Endothelial cell of umbilical vein (primary cell): ENCODE data around the gene MMP23B. TPM values are rescaled to one million over a fixed set of nuclear protein-coding genes. Genes with fewer than 3 reads are reported as not detected.

Experiments
- BruUV-seq: library from RNA; stranded (reverse); fragments of 400-500 nt; replicated peaks from 2 replicates; lab custom pipeline; 2021; lab: Mats Ljungman, UMichigan
- CTCF ChIA-PET: fragments of 300-600, 350-600 bp; sonication (Branson Sonifier 250); formaldehyde crosslinking; loops from one replicate; lab custom pipeline; 2021; ENCODE audit warnings: antibody characterized with exemption, inconsistent platforms; lab: Charles Lee
- POLR2A ChIA-PET: fragments of 300-600, 350-600 bp; sonication (Branson Sonifier 250); formaldehyde crosslinking; loops from one replicate; lab custom pipeline; 2021; ENCODE audit warnings: antibody characterized with exemption, inconsistent platforms; lab: Charles Lee
- DNase-seq: peaks from one replicate; pipeline ENCODE4 v3.0.0-alpha.2; 2011; ENCODE audit warnings: low read depth, low spot score
- FAIRE-seq: peaks from 2 replicates; lab custom pipeline; 2011; peaks lifted over from hg19 to GRCh38; lab: Jason Lieb, UNC
- H2AFZ ChIP-seq: 2 replicates; pipeline ENCODE4 v1.6.0; 2012; ENCODE audit warnings: low read depth, low read length, control low read depth, inconsistent platforms
- H3K27ac ChIP-seq: 2 replicates; pipeline ENCODE4 v1.5.1; 2011; ENCODE audit warnings: low read depth, mild to moderate bottlenecking, control low read depth, low read length, moderate library complexity; ENCODE audit not compliant: insufficient read depth
- H3K27me3 ChIP-seq, 2 experiments: 2 replicates each; pipeline versions ENCODE4 v1.6.0 to v1.6.1; 2011; ENCODE audit warnings: low read length in 2 of 2, mixed read lengths in 1 of 2; ENCODE audit not compliant: control insufficient read depth in 2 of 2, insufficient read depth in 2 of 2
- H3K36me3 ChIP-seq, 2 experiments: 2 replicates in 1 of 2; 3 replicates in 1 of 2; pipeline ENCODE4 v1.5.1; 2011; ENCODE audit warnings: low read length in 2 of 2, mild to moderate bottlenecking in 1 of 2, moderate library complexity in 1 of 2; ENCODE audit not compliant: control insufficient read depth in 2 of 2, insufficient read depth in 2 of 2; ENCODE audit errors: extremely low read depth in 1 of 2
- H3K4me1 ChIP-seq: 3 replicates; pipeline ENCODE4 v1.5.1; 2011; ENCODE audit warnings: mild to moderate bottlenecking, low read length; ENCODE audit not compliant: control insufficient read depth, insufficient read depth; ENCODE audit errors: extremely low read depth
- H3K4me2 ChIP-seq: 2 replicates; pipeline ENCODE4 v1.6.1; 2011; ENCODE audit warnings: low read length, control low read depth, mixed read lengths; ENCODE audit not compliant: insufficient read depth
- H3K4me3 ChIP-seq, 3 experiments: fragments of 200-600 bp in 1 of 3; sonication (generic), shearing (Covaris generic) in 1 of 3; replicated peaks in 1 of 3; 2 replicates each; pipeline ENCODE4 v1.5.1; 2011 to 2016; ENCODE audit warnings: control low read depth in 3 of 3, low read length in 3 of 3, mild to moderate bottlenecking in 2 of 3, inconsistent platforms in 1 of 3, low read depth in 1 of 3, moderate library complexity in 1 of 3; ENCODE audit not compliant: insufficient read depth in 1 of 3
- H3K79me2 ChIP-seq: 2 replicates; pipeline ENCODE4 v1.6.0; 2012; ENCODE audit warnings: low read length, inconsistent platforms; ENCODE audit not compliant: control insufficient read depth, insufficient read depth
- H3K9ac ChIP-seq: replicated peaks from 2 replicates; pipeline ENCODE3; 2011; ENCODE audit warnings: low read length, control low read depth; ENCODE audit not compliant: insufficient read depth; ENCODE audit errors: extremely low read depth
- H3K9me1 ChIP-seq: replicated peaks from 3 replicates; pipeline ENCODE4 v1.6.0; 2011; ENCODE audit warnings: mild to moderate bottlenecking, low read length; ENCODE audit not compliant: control insufficient read depth, insufficient read depth; ENCODE audit errors: extremely low read depth
- H3K9me3 ChIP-seq: replicated peaks from 2 replicates; pipeline ENCODE4 v1.5.1; 2012; ENCODE audit warnings: low read length, inconsistent platforms; ENCODE audit not compliant: control insufficient read depth, insufficient read depth
- H4K20me1 ChIP-seq: replicated peaks from 2 replicates; pipeline ENCODE3; 2011; ENCODE audit warnings: mild to moderate bottlenecking, low read length; ENCODE audit not compliant: control insufficient read depth, insufficient read depth; ENCODE audit errors: extremely low read depth
- EZH2 ChIP-seq: IDR thresholded peaks from 2 replicates; pipeline ENCODE4 v1.6.1; 2012; ENCODE audit warnings: borderline replicate concordance, low read depth, mild to moderate bottlenecking, moderate library complexity, low read length, inconsistent platforms; ENCODE audit not compliant: severe bottlenecking
- FOS ChIP-seq: IDR thresholded peaks from 2 replicates; pipeline ENCODE4 v1.6.1; 2011; ENCODE audit warnings: mild to moderate bottlenecking, low read length, moderate library complexity, borderline replicate concordance; ENCODE audit not compliant: insufficient read depth
- GATA2 ChIP-seq: IDR thresholded peaks from 2 replicates; pipeline ENCODE4 v1.7.0; 2011; ENCODE audit warnings: low read depth, mild to moderate bottlenecking, moderate library complexity, mixed read lengths, low read length; ENCODE audit not compliant: insufficient read length, insufficient read depth
- JUN ChIP-seq: IDR thresholded peaks from 2 replicates; pipeline ENCODE4 v1.6.1; 2011; ENCODE audit warnings: borderline replicate concordance, low read depth; ENCODE audit not compliant: insufficient read length, insufficient read depth
- MYC ChIP-seq: IDR thresholded peaks from one replicate; pipeline ENCODE4 v1.6.1; 2011; ENCODE audit warnings: mild to moderate bottlenecking, low read depth, low read length
- POLR2A ChIP-seq: IDR thresholded peaks from 2 replicates; pipeline ENCODE4 v1.6.1; 2012; ENCODE audit warnings: low read depth, mild to moderate bottlenecking, control low read depth, low read length
- POLR2AphosphoS5 ChIP-seq: IDR thresholded peaks from 2 replicates; pipeline ENCODE4 v1.6.1; 2012; ENCODE audit warnings: low read depth, mild to moderate bottlenecking, control low read depth, low read length, moderate library complexity; ENCODE audit not compliant: insufficient read depth
- dilution Hi-C: fragments of 300-500 bp; cut with MboI; formaldehyde crosslinking; loops from one replicate; pipeline ENCODE4 v1.15.0; 2019; ENCODE audit warnings: low sequenced_read_pairs; ENCODE audit not compliant: extremely low pct_ligation_motif_present
- intact Hi-C: fragments of 100-400 bp; cut with micrococcal nuclease; formaldehyde crosslinking; loops from one replicate; pipeline ENCODE4 v1.10.0; 2022
- polyA plus RNA-seq, 4 experiments: library from polyadenylated mRNA; depleted of rRNA in 3 of 4; stranded (reverse) in 3 of 4; unstranded in 1 of 4; fragments of >200 nt; gene quantifications; 2 replicates each; pipeline versions ENCODE4 v1.2.1 to v1.2.3, GENCODE V29; 2011 to 2012; ENCODE audit warnings: missing spikeins in 1 of 4
- total RNA-seq: library from RNA; stranded (reverse); gene quantifications from 2 replicates; pipeline ENCODE4 v1.2.3, GENCODE V29; 2021
- TF ChIP-seq, protein P1 (sequence below): IDR thresholded peaks from 2 replicates; pipeline ENCODE4 v1.6.1; 2011; ENCODE audit not compliant: insufficient read depth, insufficient read length
- TF ChIP-seq, protein P2 (sequence below), 2 donors: IDR thresholded peaks; 1 replicate in 1 of 2; 2 replicates in 1 of 2; pipeline ENCODE4 v1.5.1; 2011; ENCODE audit warnings: low read length in 2 of 2, mild to moderate bottlenecking in 2 of 2, moderate library complexity in 2 of 2, control low read depth in 1 of 2, inconsistent platforms in 1 of 2, low read depth in 1 of 2; ENCODE audit not compliant: insufficient read depth in 1 of 2; ENCODE audit errors: extremely low read depth in 1 of 2

Gene MMP23B
- total and polyA plus RNA-seq, 2 donors (not counting 3 experiments of a cell fraction or from before 2014, with no cell fraction given): 0.62 to 5.3 TPM

DNA sequence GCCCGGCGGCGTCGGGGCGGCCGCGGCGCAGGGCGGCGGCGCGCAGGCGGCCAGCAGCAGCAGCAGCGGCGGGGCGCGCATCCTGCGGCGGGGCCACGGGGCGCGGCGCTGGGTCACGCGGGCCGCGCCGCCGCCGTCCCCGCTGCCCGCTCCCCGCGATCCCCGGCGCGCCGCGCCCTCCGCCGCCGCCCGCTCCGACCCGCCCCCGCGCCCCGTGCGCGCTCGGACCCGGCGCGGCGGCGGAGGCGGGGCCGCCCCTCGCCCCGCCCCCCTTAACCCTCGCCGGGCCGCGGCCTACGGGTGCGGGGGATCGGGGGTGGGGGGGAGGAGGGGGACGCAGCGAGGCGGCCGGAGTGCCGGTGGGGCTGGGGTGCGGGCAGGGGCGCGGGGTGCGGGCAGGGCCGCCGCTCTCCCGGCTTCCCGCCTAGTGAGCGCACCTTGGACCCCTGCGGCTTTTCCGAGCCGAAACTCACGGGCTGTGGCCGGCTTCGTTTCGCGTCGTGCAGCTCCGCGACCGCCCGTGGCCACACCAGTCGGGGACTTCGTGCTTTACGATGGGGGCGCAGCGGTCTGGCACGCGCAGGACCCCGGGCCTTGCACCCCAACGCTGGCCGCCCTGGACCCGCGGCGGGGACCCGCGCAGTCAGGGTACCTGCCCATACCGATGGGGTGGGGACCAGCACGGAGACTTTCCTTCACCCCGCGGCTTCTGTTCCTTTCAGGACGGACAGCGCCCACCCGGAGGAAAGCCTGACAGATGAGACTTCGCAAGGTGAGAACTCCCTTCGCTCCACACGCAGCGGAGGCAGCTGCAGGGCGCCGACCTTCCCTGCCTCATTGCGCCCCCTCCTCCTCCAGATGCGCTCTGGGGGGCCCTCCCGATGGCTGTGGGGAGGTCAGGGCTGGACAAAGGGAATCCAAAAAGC, 31.8 kb upstream of the MMP23B start, which contains the start of gene FNDC10:
Gene FNDC10, minus strand, starts transcription at position 201 of the 926 bp plus-strand sequence. Its CDS starts 120 bp downstream, at position 81.
- no peaks in the 10 kb centered on the region for H3K4me1 ChIP-seq
- H3K4me2 ChIP-seq: no peak within 1 kb of the TSS
- H4K20me1 ChIP-seq: no peaks in the 10 kb centered on the region
- ChIA-PET CTCF (no interaction called here), POLR2A (no interaction called here)
- H3K27ac ChIP-seq: no peak within 1 kb of the TSS
- H3K9ac ChIP-seq: no peak within 1 kb of the TSS
- intact Hi-C loops: no loop called here
- no peaks in the 10 kb centered on the region for H3K9me3 ChIP-seq
- H3K27me3 ChIP-seq: peaks cover 18 to 31% of the 10 kb centered on the region in 2 experiments
- no peaks in the 10 kb centered on the region for H3K9me1 ChIP-seq
- TF ChIP-seq EZH2: peak; percentile 57
- no peak for TF ChIP-seq POLR2AphosphoS5
- no TSS peak for BruUV-seq
- no peak within 1 kb of the TSS for H3K4me3 ChIP-seq
- H3K36me3 ChIP-seq: no peaks in the 10 kb centered on the region
- no peaks in the 10 kb centered on the region for H3K79me2 ChIP-seq
- dilution Hi-C loops: no loop called here
- peak within 1 kb of the TSS; percentile 63 for H2AFZ ChIP-seq
- no peak for DNase-seq
- no peak for FAIRE-seq

DNA sequence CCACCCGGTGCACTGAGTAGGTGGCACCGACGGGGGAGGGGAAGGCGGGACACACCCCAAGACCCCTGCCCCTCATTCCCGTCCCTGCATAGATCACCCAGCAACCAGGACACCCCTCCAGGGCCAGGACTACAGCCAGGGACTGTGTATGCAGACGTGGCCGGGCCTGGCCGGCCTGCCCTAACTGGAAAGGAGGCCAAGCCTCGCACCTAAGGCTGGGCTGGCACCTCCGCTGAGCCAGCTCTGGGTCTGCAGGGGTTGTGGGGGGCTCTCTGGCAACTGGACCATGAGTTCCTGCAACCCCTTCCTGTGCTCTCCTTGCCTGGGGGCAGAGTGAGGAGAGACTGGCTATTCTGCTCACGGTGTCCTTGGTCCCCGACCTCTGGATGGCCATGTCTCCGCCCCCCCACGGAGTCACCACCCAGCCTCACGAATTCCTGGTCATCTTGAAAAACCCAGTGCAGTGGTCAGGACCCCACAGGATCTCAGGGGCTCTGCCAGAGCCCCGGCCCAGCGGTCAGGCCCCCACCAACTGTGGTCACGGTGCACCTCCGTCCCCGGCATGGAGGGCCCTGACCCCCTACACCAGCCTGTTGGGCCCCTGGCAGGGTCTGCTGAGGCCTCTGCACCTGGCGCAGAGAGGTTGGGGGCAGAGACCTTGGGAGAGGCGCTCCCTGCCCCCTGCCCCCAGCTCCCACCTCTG, 31.0 kb upstream of the MMP23B start:
- Histone ChIP-seq H3K79me2 (no peaks in the 10 kb centered on the region), H3K27ac (no peak overlapping the region), H2AFZ (no peak overlapping the region), H4K20me1 (no peaks in the 10 kb centered on the region), H3K4me3 (no peak overlapping the region), H3K9ac (no peak overlapping the region), H3K9me1 (no peaks in the 10 kb centered on the region), H3K27me3 (peaks cover 17 to 30% of the 10 kb centered on the region in 2 experiments), H3K9me3 (no peaks in the 10 kb centered on the region), H3K4me1 (no peaks in the 10 kb centered on the region), H3K4me2 (no peak overlapping the region), H3K36me3 (no peaks in the 10 kb centered on the region)
- no TSS peak for BruUV-seq
- DNase-seq (no peak), FAIRE-seq (no peak)
- ChIA-PET POLR2A (no interaction called here), CTCF (interaction anchor here (0.7 kb wide), 1 partner anchor 29 kb away, joined by 3 read pairs; no protein-coding TSS in a partner anchor)
- dilution Hi-C loops (no loop called here), intact Hi-C loops (no loop called here)
- TF ChIP-seq, protein P1, sequence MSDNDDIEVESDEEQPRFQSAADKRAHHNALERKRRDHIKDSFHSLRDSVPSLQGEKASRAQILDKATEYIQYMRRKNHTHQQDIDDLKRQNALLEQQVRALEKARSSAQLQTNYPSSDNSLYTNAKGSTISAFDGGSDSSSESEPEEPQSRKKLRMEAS: no peak
- TF ChIP-seq MYC (no peak), POLR2AphosphoS5 (no peak), FOS (no peak), GATA2 (no peak), JUN (no peak), POLR2A (no peak), EZH2 (no peak)
- TF ChIP-seq, protein P2, sequence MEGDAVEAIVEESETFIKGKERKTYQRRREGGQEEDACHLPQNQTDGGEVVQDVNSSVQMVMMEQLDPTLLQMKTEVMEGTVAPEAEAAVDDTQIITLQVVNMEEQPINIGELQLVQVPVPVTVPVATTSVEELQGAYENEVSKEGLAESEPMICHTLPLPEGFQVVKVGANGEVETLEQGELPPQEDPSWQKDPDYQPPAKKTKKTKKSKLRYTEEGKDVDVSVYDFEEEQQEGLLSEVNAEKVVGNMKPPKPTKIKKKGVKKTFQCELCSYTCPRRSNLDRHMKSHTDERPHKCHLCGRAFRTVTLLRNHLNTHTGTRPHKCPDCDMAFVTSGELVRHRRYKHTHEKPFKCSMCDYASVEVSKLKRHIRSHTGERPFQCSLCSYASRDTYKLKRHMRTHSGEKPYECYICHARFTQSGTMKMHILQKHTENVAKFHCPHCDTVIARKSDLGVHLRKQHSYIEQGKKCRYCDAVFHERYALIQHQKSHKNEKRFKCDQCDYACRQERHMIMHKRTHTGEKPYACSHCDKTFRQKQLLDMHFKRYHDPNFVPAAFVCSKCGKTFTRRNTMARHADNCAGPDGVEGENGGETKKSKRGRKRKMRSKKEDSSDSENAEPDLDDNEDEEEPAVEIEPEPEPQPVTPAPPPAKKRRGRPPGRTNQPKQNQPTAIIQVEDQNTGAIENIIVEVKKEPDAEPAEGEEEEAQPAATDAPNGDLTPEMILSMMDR (IDR thresholded peaks at IDR 0.05; ENCODE audit: extremely low read depth in 1 of 2, insufficient read depth in 1 of 2, low read depth in 1 of 2, low read length in 2 of 2): no peak
